ENCODE data around the gene B3GNT8.

DNA sequence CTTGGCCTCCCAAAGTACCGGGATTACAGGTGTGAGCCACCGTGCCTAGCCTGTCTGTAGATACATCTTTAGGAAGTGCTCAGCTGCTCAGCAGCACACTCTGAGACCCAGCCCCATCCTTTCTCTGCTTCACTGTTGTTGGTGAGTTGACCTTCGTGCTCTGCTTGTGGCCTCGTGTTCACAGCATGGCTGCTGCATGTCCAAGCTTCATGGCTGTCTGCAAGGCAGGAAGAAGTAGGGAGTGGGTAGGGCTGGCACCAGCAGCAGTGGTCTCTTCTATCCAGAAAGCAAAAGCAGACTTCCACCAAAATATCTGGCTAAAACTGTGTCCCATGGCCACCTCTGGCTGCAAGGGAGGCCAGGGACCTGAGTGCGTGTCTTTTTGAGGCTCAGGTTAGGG, 14.2 kb downstream of the B3GNT8 start:
- TF ChIP-seq POLR2A (IDR thresholded peaks at IDR 0.05): no peak
- TF ChIP-seq, protein P1, sequence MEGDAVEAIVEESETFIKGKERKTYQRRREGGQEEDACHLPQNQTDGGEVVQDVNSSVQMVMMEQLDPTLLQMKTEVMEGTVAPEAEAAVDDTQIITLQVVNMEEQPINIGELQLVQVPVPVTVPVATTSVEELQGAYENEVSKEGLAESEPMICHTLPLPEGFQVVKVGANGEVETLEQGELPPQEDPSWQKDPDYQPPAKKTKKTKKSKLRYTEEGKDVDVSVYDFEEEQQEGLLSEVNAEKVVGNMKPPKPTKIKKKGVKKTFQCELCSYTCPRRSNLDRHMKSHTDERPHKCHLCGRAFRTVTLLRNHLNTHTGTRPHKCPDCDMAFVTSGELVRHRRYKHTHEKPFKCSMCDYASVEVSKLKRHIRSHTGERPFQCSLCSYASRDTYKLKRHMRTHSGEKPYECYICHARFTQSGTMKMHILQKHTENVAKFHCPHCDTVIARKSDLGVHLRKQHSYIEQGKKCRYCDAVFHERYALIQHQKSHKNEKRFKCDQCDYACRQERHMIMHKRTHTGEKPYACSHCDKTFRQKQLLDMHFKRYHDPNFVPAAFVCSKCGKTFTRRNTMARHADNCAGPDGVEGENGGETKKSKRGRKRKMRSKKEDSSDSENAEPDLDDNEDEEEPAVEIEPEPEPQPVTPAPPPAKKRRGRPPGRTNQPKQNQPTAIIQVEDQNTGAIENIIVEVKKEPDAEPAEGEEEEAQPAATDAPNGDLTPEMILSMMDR (IDR thresholded peaks at IDR 0.05): no peak

All from body of pancreas (tissue), 4 donors.